HEK293 (cell line): ENCODE measurements around the gene INPP5A.

Experiments
- CTCF ChIP-seq: fragments of 450-650 bp; formaldehyde crosslinking; IDR thresholded peaks from 2 replicates; pipeline ENCODE4 v1.5.1; 2016; ENCODE audit warnings: missing biosample characterization, missing genetic modification characterization
- FEZF1 ChIP-seq: fragments of 450-650 bp; formaldehyde crosslinking; IDR thresholded peaks from 2 replicates; pipeline ENCODE4 v1.5.1; 2016; ENCODE audit warnings: missing biosample characterization, missing genetic modification characterization
- GLI4 ChIP-seq: fragments of 450-650 bp; formaldehyde crosslinking; IDR thresholded peaks from 2 replicates; pipeline ENCODE4 v1.5.1; 2016; ENCODE audit warnings: missing biosample characterization, missing genetic modification characterization
- KLF7 ChIP-seq: fragments of 450-650 bp; formaldehyde crosslinking; IDR thresholded peaks from 2 replicates; pipeline ENCODE4 v1.5.1; 2016; ENCODE audit warnings: missing biosample characterization, missing genetic modification characterization, borderline replicate concordance
- MYNN ChIP-seq: fragments of 450-650 bp; formaldehyde crosslinking; IDR thresholded peaks from 2 replicates; pipeline ENCODE4 v1.5.1; 2016; ENCODE audit warnings: missing biosample characterization, missing genetic modification characterization, borderline replicate concordance
- SETDB1 ChIP-seq: IDR thresholded peaks from one replicate; pipeline ENCODE4 v1.6.1; 2017; ENCODE audit warnings: mild to moderate bottlenecking, low read length, moderate library complexity, mixed read lengths; ENCODE audit not compliant: insufficient read length
- SP2 ChIP-seq: fragments of 450-650 bp; formaldehyde crosslinking; IDR thresholded peaks from 2 replicates; pipeline ENCODE4 v1.5.1; 2016; ENCODE audit warnings: missing biosample characterization, missing genetic modification characterization
- WT1 ChIP-seq: fragments of 450-650 bp; formaldehyde crosslinking; IDR thresholded peaks from 2 replicates; pipeline ENCODE4 v1.5.1; 2016; ENCODE audit warnings: missing biosample characterization, missing genetic modification characterization
- YY1 ChIP-seq: fragments of 450-650 bp; formaldehyde crosslinking; IDR thresholded peaks from 2 replicates; pipeline ENCODE4 v1.5.1; 2018; ENCODE audit warnings: missing biosample characterization, missing genetic modification characterization

- TF ChIP-seq SETDB1 = peak; percentile 56
- TF ChIP-seq MYNN (tag by site-specific recombination) = no peak
- no peak for TF ChIP-seq FEZF1
- no peak for TF ChIP-seq CTCF
- TF ChIP-seq WT1 (tag by site-specific recombination) = no peak
- TF ChIP-seq KLF7 (tag by site-specific recombination) = no peak
- no peak for TF ChIP-seq SP2 (tag by site-specific recombination)
- no peak for TF ChIP-seq GLI4
- TF ChIP-seq YY1 (tag by site-specific recombination) = no peak
These were observed 264.5 kb downstream of the INPP5A start for GRCh38 chr10:132802048-132802447.
